K562 (cell line): ENCODE measurements around the gene ACYP2. TPM values are rescaled to one million over a fixed set of nuclear protein-coding genes. Genes with fewer than 3 reads are reported as not detected.

Experiments
- CBX1 ChIP-seq: sonication (generic); IDR thresholded peaks from 2 replicates; pipeline ENCODE4 v1.6.1; 2016; ENCODE audit warnings: antibody characterized with exemption, low read depth, mild to moderate bottlenecking
- CBX5 ChIP-seq: IDR thresholded peaks from 2 replicates; pipeline ENCODE4 v1.6.1; 2014; ENCODE audit warnings: low read depth, borderline replicate concordance
- CHD4 ChIP-seq: fragments of 200-600 bp; sonication (generic); IDR thresholded peaks from 3 replicates; pipeline ENCODE4 v1.6.1; 2012; ENCODE audit warnings: low read depth, mild to moderate bottlenecking, mixed read lengths, low read length, inconsistent platforms; ENCODE audit not compliant: insufficient read depth, insufficient replicate concordance, poor library complexity, severe bottlenecking
- DMBX1 ChIP-seq: fragments of 250-450 bp; sonication (Bioruptor Pico); IDR thresholded peaks from 2 replicates; pipeline ENCODE4 v1.8.0; 2022; ENCODE audit warnings: inconsistent platforms, mild to moderate bottlenecking, moderate library complexity, borderline replicate concordance
- EP400 ChIP-seq: fragments of 450-650 bp; IDR thresholded peaks from 2 replicates; pipeline ENCODE4 v1.6.1; 2017; ENCODE audit warnings: antibody characterized with exemption, mild to moderate bottlenecking, moderate library complexity
- HMBOX1 ChIP-seq: sonication (generic); IDR thresholded peaks from 2 replicates; pipeline ENCODE4 v1.6.1; 2016
- ID3 ChIP-seq, 2 experiments: fragments of 250-450 bp in 1 of 2; fragments of 450-650 bp in 1 of 2; sonication (Bioruptor Pico) in 1 of 2; IDR thresholded peaks; 2 replicates each; pipeline versions ENCODE4 v1.6.1 to v1.8.0; 2016 to 2021; ENCODE audit warnings: mild to moderate bottlenecking in 2 of 2, moderate library complexity in 2 of 2, missing compliant biosample characterization in 1 of 2, missing genetic modification characterization in 1 of 2
- MTA2 ChIP-seq: fragments of 450-650 bp; IDR thresholded peaks from 2 replicates; pipeline ENCODE4 v1.6.1; 2016; ENCODE audit warnings: low read depth
- MYNN ChIP-seq, 2 experiments: sonication (generic); formaldehyde crosslinking in 1 of 2; IDR thresholded peaks; 2 replicates each; pipeline versions ENCODE4 v1.5.0 to v1.6.1; 2016 to 2020; ENCODE audit warnings: antibody characterized with exemption in 1 of 2, missing genetic modification reagents in 1 of 2
- NCOA2 ChIP-seq, 2 experiments: fragments of 450-650 bp; IDR thresholded peaks; 2 replicates each; pipeline ENCODE4 v1.6.1; 2018; ENCODE audit warnings: mild to moderate bottlenecking in 2 of 2, moderate library complexity in 1 of 2; ENCODE audit not compliant: partially characterized antibody in 2 of 2
- NR2C1 ChIP-seq, 2 experiments: fragments of 450-650 bp; IDR thresholded peaks; 2 replicates each; pipeline ENCODE4 v1.6.1; 2017; ENCODE audit warnings: mild to moderate bottlenecking in 2 of 2, antibody characterized with exemption in 1 of 2, inconsistent platforms in 1 of 2, missing compliant biosample characterization in 1 of 2, missing genetic modification characterization in 1 of 2
- RBM25 ChIP-seq: fragments of 200-400 bp; formaldehyde crosslinking; IDR thresholded peaks from 2 replicates; pipeline ENCODE4 v1.6.1; 2018; ENCODE audit warnings: low read length, low read depth, moderate library complexity; ENCODE audit not compliant: severe bottlenecking
- SMAD1 ChIP-seq: fragments of 150-350 bp; IDR thresholded peaks from 2 replicates; pipeline ENCODE4 v1.6.1; 2014; ENCODE audit warnings: low read length, low read depth; ENCODE audit not compliant: partially characterized antibody
- ZNF644 ChIP-seq: fragments of 200-800 bp; sonication (Bioruptor generic); IDR thresholded peaks from 2 replicates; pipeline ENCODE4 v1.6.1; 2016; ENCODE audit warnings: low read depth, missing genetic modification characterization, missing compliant biosample characterization
- ZNF655 ChIP-seq: fragments of 250-450 bp; sonication (Bioruptor Pico); IDR thresholded peaks from 2 replicates; pipeline ENCODE4 v1.5.0; 2021
- polyA plus RNA-seq, 8 experiments: library from polyadenylated mRNA; depleted of rRNA in 4 of 8; stranded (reverse) in 5 of 8; unstranded in 3 of 8; fragments of >200 nt; fragmentation: Nextera tagmentation in 2 of 8; fragmentation: Illumina TruSeq in 1 of 8; extraction: Ambion mirVana in 2 of 8; extraction: Trizol in 1 of 8; gene quantifications; 2 replicates each; pipeline versions ENCODE4 v1.2.1 to v1.2.3, GENCODE V29; 2011 to 2014; ENCODE audit warnings: inconsistent platforms in 1 of 8, missing spikeins in 1 of 8
- total RNA-seq, 7 experiments: library from RNA; depleted of rRNA in 6 of 7; stranded (reverse); fragments of >200 nt in 6 of 7; fragmentation: Illumina TruSeq in 2 of 7; extraction: Trizol in 2 of 7; gene quantifications; 2 replicates each; pipeline versions ENCODE4 v1.2.1 to v1.2.3, GENCODE V29; 2011 to 2021; ENCODE audit warnings: low replicate concordance in 1 of 7
- TF ChIP-seq, protein P1 (sequence below): fragments of 450-650 bp; IDR thresholded peaks from 2 replicates; pipeline ENCODE4 v1.6.1; 2016; ENCODE audit warnings: mild to moderate bottlenecking
- TF ChIP-seq, protein P2 (sequence below): IDR thresholded peaks from 3 replicates; pipeline ENCODE4 v1.6.1; 2011; ENCODE audit warnings: borderline replicate concordance, mild to moderate bottlenecking, moderate library complexity; ENCODE audit not compliant: insufficient read length; ENCODE audit errors: extremely low read depth

Gene ACYP2
- total and polyA plus RNA-seq, 9 of the 15 experiments (the other 6 are each of a cell fraction or from before 2014, with no cell fraction given): 1.0 to 4.1 (median 2.0) TPM

- TF ChIP-seq NR2C1 (IDR thresholded peaks at IDR 0.05): peak; percentile 59
- TF ChIP-seq NR2C1 (tag; IDR thresholded peaks at IDR 0.05): peak; percentile 46; the same call in 1 of the 2 replicates
- no peak for TF ChIP-seq ID3 (CRISPR knock-in tag; IDR thresholded peaks at IDR 0.05)
- no peak; the same call in none of the 2 replicates for TF ChIP-seq ID3 (tag; IDR thresholded peaks at IDR 0.05)
- TF ChIP-seq RBM25: peak; percentile 6
- TF ChIP-seq DMBX1 (CRISPR knock-in tag): peak; percentile 55
- TF ChIP-seq EP400: peak; percentile 45
- no peak for TF ChIP-seq ZNF655 (CRISPR knock-in tag)
- TF ChIP-seq, protein P1, sequence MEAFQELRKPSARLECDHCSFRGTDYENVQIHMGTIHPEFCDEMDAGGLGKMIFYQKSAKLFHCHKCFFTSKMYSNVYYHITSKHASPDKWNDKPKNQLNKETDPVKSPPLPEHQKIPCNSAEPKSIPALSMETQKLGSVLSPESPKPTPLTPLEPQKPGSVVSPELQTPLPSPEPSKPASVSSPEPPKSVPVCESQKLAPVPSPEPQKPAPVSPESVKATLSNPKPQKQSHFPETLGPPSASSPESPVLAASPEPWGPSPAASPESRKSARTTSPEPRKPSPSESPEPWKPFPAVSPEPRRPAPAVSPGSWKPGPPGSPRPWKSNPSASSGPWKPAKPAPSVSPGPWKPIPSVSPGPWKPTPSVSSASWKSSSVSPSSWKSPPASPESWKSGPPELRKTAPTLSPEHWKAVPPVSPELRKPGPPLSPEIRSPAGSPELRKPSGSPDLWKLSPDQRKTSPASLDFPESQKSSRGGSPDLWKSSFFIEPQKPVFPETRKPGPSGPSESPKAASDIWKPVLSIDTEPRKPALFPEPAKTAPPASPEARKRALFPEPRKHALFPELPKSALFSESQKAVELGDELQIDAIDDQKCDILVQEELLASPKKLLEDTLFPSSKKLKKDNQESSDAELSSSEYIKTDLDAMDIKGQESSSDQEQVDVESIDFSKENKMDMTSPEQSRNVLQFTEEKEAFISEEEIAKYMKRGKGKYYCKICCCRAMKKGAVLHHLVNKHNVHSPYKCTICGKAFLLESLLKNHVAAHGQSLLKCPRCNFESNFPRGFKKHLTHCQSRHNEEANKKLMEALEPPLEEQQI: peak; percentile 92
- no peak for TF ChIP-seq CHD4
- TF ChIP-seq SMAD1: no peak
- peak; percentile 93 for TF ChIP-seq MTA2
- peak in 1 of 2 experiments; percentile 33 for TF ChIP-seq NCOA2 (IDR thresholded peaks at IDR 0.05; ENCODE audit: partially characterized antibody in 2 of 2)
- TF ChIP-seq, protein P2, sequence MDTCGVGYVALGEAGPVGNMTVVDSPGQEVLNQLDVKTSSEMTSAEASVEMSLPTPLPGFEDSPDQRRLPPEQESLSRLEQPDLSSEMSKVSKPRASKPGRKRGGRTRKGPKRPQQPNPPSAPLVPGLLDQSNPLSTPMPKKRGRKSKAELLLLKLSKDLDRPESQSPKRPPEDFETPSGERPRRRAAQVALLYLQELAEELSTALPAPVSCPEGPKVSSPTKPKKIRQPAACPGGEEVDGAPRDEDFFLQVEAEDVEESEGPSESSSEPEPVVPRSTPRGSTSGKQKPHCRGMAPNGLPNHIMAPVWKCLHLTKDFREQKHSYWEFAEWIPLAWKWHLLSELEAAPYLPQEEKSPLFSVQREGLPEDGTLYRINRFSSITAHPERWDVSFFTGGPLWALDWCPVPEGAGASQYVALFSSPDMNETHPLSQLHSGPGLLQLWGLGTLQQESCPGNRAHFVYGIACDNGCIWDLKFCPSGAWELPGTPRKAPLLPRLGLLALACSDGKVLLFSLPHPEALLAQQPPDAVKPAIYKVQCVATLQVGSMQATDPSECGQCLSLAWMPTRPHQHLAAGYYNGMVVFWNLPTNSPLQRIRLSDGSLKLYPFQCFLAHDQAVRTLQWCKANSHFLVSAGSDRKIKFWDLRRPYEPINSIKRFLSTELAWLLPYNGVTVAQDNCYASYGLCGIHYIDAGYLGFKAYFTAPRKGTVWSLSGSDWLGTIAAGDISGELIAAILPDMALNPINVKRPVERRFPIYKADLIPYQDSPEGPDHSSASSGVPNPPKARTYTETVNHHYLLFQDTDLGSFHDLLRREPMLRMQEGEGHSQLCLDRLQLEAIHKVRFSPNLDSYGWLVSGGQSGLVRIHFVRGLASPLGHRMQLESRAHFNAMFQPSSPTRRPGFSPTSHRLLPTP: no peak
- TF ChIP-seq ZNF644 (tag): peak; percentile 60; the same call in 1 of the 2 replicates
- TF ChIP-seq MYNN (IDR thresholded peaks at IDR 0.05): 0 out of 2 replicates have a peak, but pooled peaks have one; percentile 21
- TF ChIP-seq MYNN (CRISPR knock-in tag; IDR thresholded peaks at IDR 0.05): no peak
- TF ChIP-seq HMBOX1: peak; percentile 96
- TF ChIP-seq CBX5: peak; percentile 100
- peak; percentile 99 for TF ChIP-seq CBX1
These were observed 38.1 kb upstream of the ACYP2 start (continued) for GRCh38 chr2:54077088-54077900.
